Testis (tissue), 3 donors: ENCODE results near the gene ZNF547. TPM values are rescaled to one million over a fixed set of nuclear protein-coding genes. Genes with fewer than 3 reads are reported as not detected.

Experiments
- DNase-seq: peaks from one replicate; pipeline ENCODE4 v3.0.0-alpha.2; 2019
- H3K27ac ChIP-seq, 2 donors: fragments of 200-600 bp; sonication (generic); one replicate each; pipeline ENCODE4 v1.5.1; 2019
- H3K27me3 ChIP-seq: fragments of 200-600 bp; sonication (generic); one replicate; pipeline ENCODE4 v1.5.1; 2019
- H3K36me3 ChIP-seq: fragments of 200-600 bp; sonication (generic); one replicate; pipeline ENCODE4 v1.5.1; 2017; ENCODE audit warnings: low read depth; ENCODE audit errors: missing control alignments
- H3K4me1 ChIP-seq: fragments of 200-600 bp; sonication (generic); one replicate; pipeline ENCODE4 v1.5.1; 2019
- H3K4me3 ChIP-seq, 2 donors: fragments of 200-600 bp; sonication (generic); one replicate each; pipeline ENCODE4 v1.5.1; 2017 to 2019
- H3K9me3 ChIP-seq: fragments of 200-600 bp; sonication (generic); one replicate; pipeline ENCODE4 v1.5.1; 2017
- CTCF ChIP-seq, 3 experiments: fragments of 450-650 bp in 2 of 3; fragments of 200-600 bp in 1 of 3; sonication (generic) in 1 of 3; IDR thresholded peaks; one replicate each; pipeline ENCODE4 v1.5.1; 2016 to 2019; ENCODE audit warnings: antibody characterized with exemption in 3 of 3, mild to moderate bottlenecking in 2 of 3, moderate library complexity in 1 of 3
- POLR2A ChIP-seq: fragments of 450-650 bp; IDR thresholded peaks from one replicate; pipeline ENCODE4 v1.6.1; 2017; ENCODE audit warnings: antibody characterized with exemption, mild to moderate bottlenecking, moderate library complexity
- WGBS, 2 donors: methylation state at CpG; one replicate each; pipeline ENCODE4 v1.1.5; 2018; 5-methylcytosine and 5-hydroxymethylcytosine counted together
- intact Hi-C: fragments of 100-400 bp; cut with DNase I; formaldehyde crosslinking; loops from one replicate; pipeline ENCODE4 v1.15.1; 2023; ENCODE audit warnings: low total_unique reads
- polyA plus RNA-seq: library from polyadenylated mRNA; stranded (reverse); fragments of 350-450 nt; fragmentation: Illumina TruSeq; extraction: RNeasy Lipid Tissue Mini Kit (QIAGEN cat#74804); gene quantifications from one replicate; pipeline ENCODE4 v1.2.3, GENCODE V29; 2014; ENCODE audit warnings: low read depth, low replicate concordance; ENCODE audit not compliant: insufficient read depth
- total RNA-seq, 2 donors: library from RNA; depleted of rRNA; stranded (reverse); fragments of >200 nt; gene quantifications; one replicate each; pipeline ENCODE4 v1.2.3, GENCODE V29; 2016

Gene ZNF547
- total and polyA plus RNA-seq, 3 donors from 2014 or later: 4.7 to 11.8 (median 7.8) TPM

DNA sequence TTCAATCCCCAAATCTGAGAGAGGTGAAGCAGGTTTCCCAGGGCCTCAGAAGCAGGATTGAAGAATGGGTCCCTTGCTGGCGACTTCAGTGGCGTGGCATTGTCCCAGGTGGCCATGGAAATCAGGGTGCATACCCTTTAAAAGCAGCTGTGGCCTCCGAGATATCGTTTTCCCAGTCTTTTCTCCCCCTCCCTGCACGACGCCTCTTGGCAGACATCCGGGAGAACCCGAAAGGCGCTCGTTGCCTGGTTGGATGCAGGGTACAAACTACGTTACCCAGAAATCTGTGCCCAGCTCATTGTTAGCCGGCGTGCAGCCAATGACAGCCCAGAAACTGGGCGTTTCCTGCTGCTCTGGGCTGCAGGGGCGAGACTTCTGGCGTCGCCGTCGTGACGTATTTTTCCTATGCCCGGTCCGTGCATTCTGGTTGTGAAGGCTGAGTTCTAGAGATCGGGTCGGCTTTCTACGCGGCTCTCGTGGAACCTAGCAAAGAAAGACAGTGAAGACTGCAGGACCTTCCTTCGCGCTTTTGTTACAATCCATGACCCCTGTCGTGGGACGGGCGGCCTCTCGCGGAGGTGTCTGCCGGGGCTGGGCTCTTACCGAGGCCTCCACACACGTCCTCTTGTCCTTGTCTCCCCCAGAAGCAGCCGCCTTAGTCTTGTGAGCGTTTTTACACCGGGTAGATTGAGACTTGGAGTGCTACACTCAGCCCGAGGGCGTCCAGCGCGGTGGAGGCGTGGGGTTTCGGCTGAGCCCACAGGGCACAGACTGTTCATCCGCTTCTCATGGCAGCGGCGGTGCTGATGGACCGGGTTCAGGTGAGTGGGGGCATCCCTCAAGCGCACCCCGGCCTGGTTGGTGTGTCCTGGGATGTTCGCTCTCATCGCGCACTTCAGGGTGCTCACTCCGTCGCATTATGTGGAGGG, 12.2 kb upstream of the ZNF547 start, which contains the start of gene ZNF304:
TSS of gene ZNF304 (plus strand) at position 395 of the 929 bp plus-strand sequence. CDS start at position 789, 394 bp downstream.
- peak; percentile 98 for DNase-seq
- Histone ChIP-seq H3K36me3 (no peaks in the 10 kb centered on the region), H3K4me1 (peaks cover 6% of the 10 kb centered on the region), H3K27me3 (no peaks in the 10 kb centered on the region), H3K9me3 (no peaks in the 10 kb centered on the region), H3K4me3 (peak within 1 kb of the TSS; percentile 83 to 87), H3K27ac (peak within 1 kb of the TSS; percentile 69 to 73)
- TF ChIP-seq POLR2A (no peak), CTCF (IDR thresholded peaks at IDR 0.05) (peak in 1 of 3 experiments; percentile 15)
- intact Hi-C loops: no loop called here
- 1% methylated on average over 10 to 51 of the region's 57 CpGs for WGBS, 2 donors

DNA sequence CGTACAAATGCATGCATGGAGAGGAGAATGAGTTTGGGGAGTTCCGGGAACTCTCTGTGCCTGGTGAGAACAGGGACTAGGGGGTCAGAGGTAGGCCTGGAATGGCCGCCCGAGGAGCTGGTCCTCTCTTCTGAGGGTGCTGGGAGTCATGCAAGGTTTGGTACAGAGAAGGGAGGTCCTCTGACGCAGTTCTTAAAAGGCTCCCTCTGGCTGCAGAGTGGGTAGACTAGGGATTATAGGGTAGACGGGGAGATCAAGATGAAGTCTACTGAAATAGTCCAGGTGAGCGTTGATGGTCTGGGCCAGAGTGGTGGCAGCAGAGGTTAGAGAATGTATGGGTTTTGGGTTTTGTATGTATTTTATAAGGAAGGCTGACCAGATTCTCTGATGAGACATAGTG, 11.5 kb upstream of the ZNF547 start:
- Histone ChIP-seq H3K4me1 (peaks cover 6% of the 10 kb centered on the region), H3K4me3 (peak overlapping the region; percentile 83 to 87), H3K27ac (peak overlapping the region; percentile 69 to 73), H3K27me3 (no peaks in the 10 kb centered on the region), H3K9me3 (no peaks in the 10 kb centered on the region), H3K36me3 (no peaks in the 10 kb centered on the region)
- no peak for TF ChIP-seq POLR2A
- TF ChIP-seq CTCF (IDR thresholded peaks at IDR 0.05): no peak
- intact Hi-C loops: no loop called here
- no peak for DNase-seq
- WGBS, 2 donors: 8 to 16% methylated on average over 7 of the region's 7 CpGs

- Histone ChIP-seq H3K4me1 (peaks cover 6% of the 10 kb centered on the region), H3K27ac (no peak overlapping the region), H3K4me3 (no peak overlapping the region), H3K27me3 (no peaks in the 10 kb centered on the region), H3K36me3 (no peaks in the 10 kb centered on the region), H3K9me3 (no peaks in the 10 kb centered on the region)
- intact Hi-C loops: no loop called here
- no peak for DNase-seq
- TF ChIP-seq CTCF (IDR thresholded peaks at IDR 0.05) (no peak), POLR2A (no peak)
- 92 to 97% methylated on average over 4 of the region's 4 CpGs for WGBS, 2 donors
These were observed 7.4 kb upstream of the ZNF547 start for GRCh38 chr19:57355916-57356315.

GRCh38 chr19:57357406-57357805, 5.9 kb upstream of the ZNF547 start:
- Histone ChIP-seq H3K27me3 (no peaks in the 10 kb centered on the region), H3K4me1 (peaks cover 7% of the 10 kb centered on the region), H3K4me3 (no peak overlapping the region), H3K9me3 (no peaks in the 10 kb centered on the region), H3K27ac (no peak overlapping the region), H3K36me3 (no peaks in the 10 kb centered on the region)
- WGBS, 2 donors: 93% methylated on average over 5 of the region's 5 CpGs
- intact Hi-C loops: no loop called here
- no peak for TF ChIP-seq CTCF (IDR thresholded peaks at IDR 0.05)
- TF ChIP-seq POLR2A: no peak
- DNase-seq: no peak
